DMS79 (cell line): ENCODE data around the gene FCHSD2.
"Not testable (repeated sequence)": the region's sequence is repeated elsewhere in the genome, so short reads cannot be mapped to it uniquely, and the experiment has no call there.

Experiments used
- DNase-seq: peaks from one replicate; lab custom pipeline; 2025; lab: John Stamatoyannopoulos, UW

Gene FCHSD2

DNA sequence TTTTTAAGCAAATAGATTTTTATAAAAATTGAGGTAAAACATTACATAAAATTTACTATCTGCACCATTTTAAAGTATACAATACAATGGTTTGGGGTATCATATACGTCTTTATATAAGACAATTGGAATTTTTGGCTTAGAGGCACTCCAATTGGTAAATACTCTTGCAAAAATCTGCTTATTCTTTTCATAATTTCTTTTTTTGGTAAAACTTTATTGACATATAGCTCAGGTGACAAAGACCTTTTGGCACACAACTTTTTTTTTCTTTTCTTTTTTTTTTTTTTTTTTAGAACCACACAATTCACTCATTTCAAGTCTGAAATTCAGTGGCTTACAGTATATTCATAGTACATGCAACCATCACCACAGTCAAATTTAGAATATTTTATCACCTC is 270.1 kb downstream of the FCHSD2 start:
- DNase-seq, result no peak

DNA sequence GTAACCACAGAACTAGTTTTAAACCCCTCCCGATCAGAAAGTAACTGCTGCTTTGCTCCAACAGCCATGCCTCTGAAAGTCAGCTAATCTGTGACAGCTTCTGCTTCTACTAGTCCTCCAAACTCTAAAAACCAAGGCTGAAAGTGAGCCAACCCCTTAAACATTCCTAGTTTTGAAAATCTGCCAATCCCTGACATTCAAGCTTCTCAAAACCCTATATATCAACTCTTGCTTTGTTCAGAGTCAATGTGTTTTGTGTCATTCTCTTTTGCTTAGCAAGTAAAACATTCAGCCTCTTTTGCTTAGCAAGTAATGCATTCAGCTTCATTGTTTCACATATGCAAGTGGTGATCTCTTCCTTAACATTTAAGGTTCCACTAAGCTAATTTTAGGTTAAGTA is 271.0 kb downstream of the FCHSD2 start:
- no peak for DNase-seq

- DNase-seq, result no peak
Measured at GRCh38 chr11:72869831-72870230, 272.3 kb downstream of the FCHSD2 start.

DNA sequence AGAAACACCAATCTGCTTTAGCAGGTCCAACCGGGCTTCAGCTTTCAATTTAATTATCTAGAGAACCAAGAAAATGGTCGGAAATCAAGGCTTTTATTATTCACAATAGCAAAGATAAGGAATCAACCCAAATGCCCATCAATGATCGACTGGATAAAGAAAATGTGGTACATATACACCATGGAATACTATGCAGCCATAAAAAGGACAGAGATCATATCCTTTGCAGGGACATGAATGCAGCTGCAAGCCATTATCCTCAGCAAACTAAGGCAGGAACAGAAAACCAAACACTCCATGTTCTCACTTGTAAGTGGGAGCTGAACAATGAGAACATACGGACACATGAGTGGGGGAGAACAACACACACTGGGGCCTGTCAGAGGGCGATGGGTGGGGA is 274.1 kb downstream of the FCHSD2 start:
- DNase-seq, result no peak

- DNase-seq, result no peak
Measured at GRCh38 chr11:72864702-72865655, 277.1 kb downstream of the FCHSD2 start.

GRCh38 chr11:72863916-72864315 is 278.2 kb downstream of the FCHSD2 start:
- DNase-seq, result no peak

GRCh38 chr11:72863091-72863490 is 279.0 kb downstream of the FCHSD2 start:
- no peak for DNase-seq

DNA sequence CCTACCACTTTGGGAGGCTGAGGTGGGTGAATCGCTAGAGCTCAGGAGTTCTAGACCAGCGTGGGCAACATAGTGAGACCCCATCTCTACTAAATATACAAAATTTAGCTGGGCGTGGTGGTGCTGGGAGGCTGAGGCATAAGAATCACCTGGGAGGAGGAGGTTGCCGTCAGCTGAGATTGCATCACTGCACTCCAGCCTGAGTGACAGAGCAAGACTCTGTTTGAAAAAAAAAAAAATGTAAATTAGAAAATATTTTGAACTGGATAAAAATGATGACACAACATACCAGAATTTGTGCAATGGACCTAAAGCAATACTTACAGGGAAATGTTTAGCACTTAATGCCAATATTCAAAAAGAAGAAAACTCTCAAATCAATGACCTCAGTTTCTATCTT is 281.5 kb downstream of the FCHSD2 start:
- no peak for DNase-seq

GRCh38 chr11:72860010-72860409 is 282.1 kb downstream of the FCHSD2 start:
- no peak for DNase-seq

DNA sequence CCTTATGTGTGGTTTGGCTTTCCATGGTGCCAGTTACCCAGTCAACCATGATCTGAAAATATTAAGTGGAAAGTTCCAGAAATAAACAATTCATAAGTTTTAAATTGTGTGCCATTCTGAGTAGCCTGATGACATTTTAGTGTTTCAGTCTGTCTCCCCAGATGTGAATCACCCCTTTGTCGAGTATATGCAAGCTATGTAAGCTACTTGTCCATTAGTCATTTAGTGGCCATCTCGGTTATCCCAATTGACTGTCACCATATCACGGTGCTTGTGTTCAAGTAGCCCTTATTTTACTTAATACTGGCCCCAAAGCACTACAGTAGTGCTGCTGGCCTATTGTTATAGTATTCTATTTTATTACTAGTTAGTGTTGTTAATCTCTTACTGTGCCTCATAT is 283.0 kb downstream of the FCHSD2 start:
- DNase-seq, result no peak

- DNase-seq, result not testable (repeated sequence)
Measured at GRCh38 chr11:72858267-72858666, 283.9 kb downstream of the FCHSD2 start.

DNA sequence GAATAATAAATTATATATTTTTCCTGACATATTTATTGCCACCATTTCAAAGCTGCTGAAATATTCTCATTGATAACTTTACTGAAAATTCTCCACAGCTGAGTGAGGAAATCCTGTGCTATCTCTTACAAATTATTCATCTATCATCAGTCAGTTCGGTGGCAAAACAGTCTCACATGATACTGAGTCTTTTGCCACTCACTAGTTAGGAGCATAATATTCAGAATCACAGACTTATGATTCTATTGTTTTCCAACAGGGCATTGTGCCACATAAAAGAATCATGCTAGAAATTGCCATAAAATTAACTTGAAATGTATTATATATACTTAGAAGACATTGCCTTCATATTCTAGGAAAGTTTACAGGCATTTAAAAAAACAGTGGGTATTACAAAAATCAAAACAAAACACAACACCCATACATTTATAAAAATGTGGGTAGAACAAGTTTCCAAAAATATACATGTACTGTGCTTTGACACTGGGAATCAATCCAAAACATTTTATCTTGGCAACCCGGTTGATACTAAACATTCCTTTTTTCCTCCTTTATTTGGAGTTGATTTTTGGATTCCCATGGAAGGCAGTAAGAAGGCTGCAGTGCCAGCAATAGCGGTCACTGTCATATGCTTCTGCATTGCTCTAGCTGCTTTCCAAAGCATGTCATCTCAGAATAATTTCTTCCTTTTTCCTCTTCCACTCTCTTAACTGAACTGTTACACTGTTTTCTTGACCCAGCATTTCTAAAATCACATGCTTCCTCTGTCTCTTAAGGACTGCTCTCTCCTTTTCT is 285.4 kb downstream of the FCHSD2 start:
- DNase-seq, result no peak

DNA sequence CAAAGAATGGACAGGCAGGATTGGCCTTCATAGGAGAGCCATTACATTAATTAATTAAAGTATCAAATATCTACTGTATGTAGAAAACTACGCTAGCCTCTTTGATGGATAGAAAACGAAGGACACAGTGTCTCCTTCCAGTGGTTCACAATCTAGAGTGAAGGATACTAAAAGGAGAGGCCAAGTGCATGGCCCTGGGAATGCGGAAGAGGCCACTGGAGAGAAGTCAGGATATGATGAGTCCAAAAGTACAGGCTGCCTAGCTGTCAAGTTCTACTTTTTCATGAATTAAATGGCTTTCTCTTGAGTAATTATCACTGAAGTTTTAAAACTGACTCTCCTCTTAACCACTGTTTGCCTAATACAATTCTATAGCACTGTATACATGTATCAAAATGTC is 286.1 kb downstream of the FCHSD2 start:
- no peak for DNase-seq

GRCh38 chr11:72851726-72852125 is 290.4 kb downstream of the FCHSD2 start:
- DNase-seq, result no peak

DNA sequence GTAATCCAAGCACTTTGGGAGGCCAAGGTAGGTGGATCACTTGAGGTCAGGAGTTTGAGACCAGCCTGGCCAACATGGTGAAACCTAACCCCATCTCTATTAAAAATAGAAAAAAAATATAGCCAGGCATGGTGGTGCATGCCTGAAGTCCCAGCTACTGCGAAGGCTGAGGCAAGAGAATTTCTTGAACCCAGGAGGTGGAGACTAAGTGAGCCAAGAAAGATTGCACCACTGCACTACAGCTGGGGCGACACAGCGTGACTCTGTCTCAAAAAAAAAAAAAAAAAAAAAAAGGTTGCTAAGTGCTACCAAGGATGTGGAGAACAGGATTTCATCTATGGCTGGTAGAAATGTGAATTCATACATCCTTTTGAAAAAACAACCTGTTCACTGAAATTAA is 291.3 kb downstream of the FCHSD2 start:
- DNase-seq, result no peak

GRCh38 chr11:72848846-72849466 is 293.2 kb downstream of the FCHSD2 start:
- DNase-seq, result no peak

DNA sequence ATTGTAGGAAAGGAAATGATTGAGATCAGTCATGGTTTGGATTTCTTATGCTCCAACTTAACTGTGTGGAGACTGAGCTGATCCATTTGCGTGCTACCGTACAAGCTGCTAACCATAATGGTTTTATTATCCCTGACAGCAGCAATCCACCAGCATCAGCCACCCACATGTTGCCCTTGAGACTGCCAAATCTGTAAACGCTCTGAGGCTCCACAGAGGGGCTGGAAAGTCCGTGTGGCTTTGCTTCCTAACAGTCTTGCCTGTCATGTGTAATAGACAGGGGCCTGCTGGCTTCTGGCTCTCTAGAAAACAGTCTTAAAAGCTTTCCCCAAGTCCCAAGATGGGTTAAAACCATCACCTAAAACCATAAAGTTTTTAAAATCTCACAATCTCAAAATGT is 297.8 kb downstream of the FCHSD2 start:
- no peak for DNase-seq

DNA sequence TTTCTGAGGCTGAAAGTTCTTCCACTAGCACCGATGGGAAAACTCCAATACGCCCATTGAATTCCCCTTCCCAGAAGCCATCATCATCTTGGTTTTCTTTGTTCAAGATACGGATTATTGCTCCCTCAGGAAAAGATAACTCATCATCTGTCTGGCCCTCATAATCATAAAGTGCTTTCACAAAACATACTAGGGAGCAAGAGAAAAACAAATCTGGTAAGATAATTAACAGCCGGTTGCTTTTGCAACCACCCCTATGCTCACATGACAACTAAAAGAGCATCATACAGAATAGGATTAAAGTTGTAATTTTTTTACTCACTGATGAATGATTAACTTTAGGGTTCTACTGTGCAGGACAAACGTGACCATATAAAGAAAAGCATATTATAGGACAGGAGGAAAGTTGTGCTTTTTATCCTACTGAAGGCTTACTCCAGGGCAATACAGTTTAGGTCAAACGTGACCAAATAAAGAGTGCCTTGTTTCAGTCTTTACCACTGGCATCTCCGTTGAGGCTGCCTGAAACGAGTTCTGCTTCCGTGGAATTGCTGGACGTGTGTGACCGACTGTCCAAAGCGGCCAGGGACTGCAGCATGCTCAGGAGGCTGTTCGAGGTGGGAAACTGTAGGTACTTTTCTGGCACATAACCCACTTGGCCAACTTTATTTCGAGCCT is 299.3 kb downstream of the FCHSD2 start:
- no peak for DNase-seq

GRCh38 chr11:72842126-72842525 is 300.0 kb downstream of the FCHSD2 start:
- no peak for DNase-seq

DNA sequence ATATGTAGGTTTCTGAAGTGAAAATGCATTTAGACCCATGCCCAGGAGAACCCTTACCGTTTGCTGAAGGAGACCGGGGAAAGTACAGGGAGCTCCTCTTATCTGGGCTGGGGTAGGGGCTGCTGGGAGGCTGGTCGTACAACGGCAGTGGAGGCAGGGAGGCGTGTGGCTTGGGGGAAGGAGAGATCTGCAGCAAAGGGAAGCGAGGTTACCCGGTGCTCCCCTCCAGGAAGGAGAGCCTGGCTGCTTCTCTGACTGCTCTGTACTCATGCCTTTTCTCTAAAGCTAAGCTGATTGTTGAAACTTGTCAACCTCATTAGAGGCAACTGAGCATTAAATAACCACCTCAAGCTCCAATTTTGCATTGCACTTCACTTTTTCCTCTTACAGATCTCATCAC is 300.7 kb downstream of the FCHSD2 start:
- no peak for DNase-seq

DNA sequence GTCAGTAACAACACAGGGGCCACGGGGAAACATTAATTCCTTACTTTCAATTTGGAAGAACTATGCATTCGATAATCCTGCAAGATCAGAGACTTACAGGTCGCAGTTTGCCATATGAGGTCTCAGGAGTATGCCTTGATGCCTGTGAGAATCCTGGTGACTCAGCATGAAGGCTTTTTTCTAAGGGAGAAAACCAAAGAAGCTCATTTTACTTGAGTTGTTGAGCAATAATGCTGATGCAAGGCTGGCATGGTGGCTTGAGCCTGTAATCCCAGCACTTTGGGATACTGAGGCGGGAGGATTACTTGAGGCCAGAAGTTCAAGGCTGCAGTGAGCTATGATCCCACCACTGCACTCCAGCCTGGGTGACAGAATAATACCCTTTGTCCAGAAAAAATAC is 301.3 kb downstream of the FCHSD2 start:
- DNase-seq, result no peak

DNA sequence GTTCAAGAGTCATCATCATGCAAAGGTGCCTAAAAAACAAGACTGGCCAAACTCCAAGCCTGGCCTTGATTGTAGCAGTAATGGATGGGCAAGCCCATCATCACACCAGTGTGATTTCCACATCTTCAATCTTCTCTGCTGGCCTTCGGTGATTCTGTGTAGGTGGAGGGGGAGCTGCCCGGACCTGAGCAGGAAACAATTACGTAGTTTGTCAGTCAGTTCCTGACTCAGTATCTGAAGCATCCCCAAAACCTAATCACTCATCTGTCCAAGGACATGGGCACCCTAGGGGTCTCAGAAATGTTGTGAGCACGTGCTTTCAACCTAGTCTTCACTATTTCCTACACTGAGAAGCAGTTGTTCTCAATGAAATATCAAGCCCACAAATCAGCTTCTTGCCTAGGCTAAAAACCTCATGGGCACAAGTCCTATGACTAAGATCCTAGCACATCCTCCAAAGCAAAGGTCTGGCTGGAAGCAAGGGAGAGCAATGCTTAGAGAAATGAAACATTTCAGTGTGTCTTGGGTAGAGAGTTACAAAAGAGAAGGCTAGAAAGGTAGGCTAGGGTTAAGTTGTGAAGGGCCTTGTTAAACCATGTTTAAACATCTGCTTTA is 303.3 kb downstream of the FCHSD2 start:
- no peak for DNase-seq
